Measurements from ENCODE around the gene ZNF487.

ZNF487 gene

GRCh38 chr10:43407148-43407575 is 29.7 kb upstream of the ZNF487 start:
- H3K27ac ChIP-seq (ENCODE audit: low read depth, low read length), result peak overlapping the region; percentile 95
- H4K20me1 ChIP-seq (ENCODE audit: control insufficient read depth, insufficient read depth, low read depth, low read length), result peaks cover 24% of the 10 kb centered on the region
- no peaks in the 10 kb centered on the region for H3K27me3 ChIP-seq (ENCODE audit: control insufficient read depth, low read length)
- peak overlapping the region; percentile 88 for H3K4me2 ChIP-seq (ENCODE audit: low read length)
- H3K79me2 ChIP-seq (ENCODE audit: control insufficient read depth, low read length), result peaks cover 81% of the 10 kb centered on the region
- H3K9me2 ChIP-seq (replicated peaks; ENCODE audit: control insufficient read depth, low read length), result no peaks in the 10 kb centered on the region
- H3K36me3 ChIP-seq (ENCODE audit: control insufficient read depth, low read length), result peaks cover 66% of the 10 kb centered on the region
- H3F3A ChIP-seq (ENCODE audit: control insufficient read depth, insufficient read depth), result peaks cover 50% of the 10 kb centered on the region
- TF ChIP-seq CTCF (IDR thresholded peaks at IDR 0.05; ENCODE audit: low read depth, low read length, poor library complexity, severe bottlenecking), result no peak
- TF ChIP-seq EZH2phosphoT487 (IDR thresholded peaks at IDR 0.05; ENCODE audit: borderline replicate concordance, low read length), result no peak
- peak overlapping the region; percentile 85 for H3K4me3 ChIP-seq (ENCODE audit: low read length)
- H3K4me1 ChIP-seq (ENCODE audit: control insufficient read depth, low read length), result peaks cover 45% of the 10 kb centered on the region
- H3K9me3 ChIP-seq (ENCODE audit: control insufficient read depth, insufficient read depth, low read length), result no peaks in the 10 kb centered on the region

GRCh38 chr10:43407576-43408330 is 29.2 kb upstream of the ZNF487 start:
- peaks cover 24% of the 10 kb centered on the region for H4K20me1 ChIP-seq (ENCODE audit: control insufficient read depth, insufficient read depth, low read depth, low read length)

GRCh38 chr10:43408331-43408709 is 28.6 kb upstream of the ZNF487 start:
- H3K27ac ChIP-seq (ENCODE audit: low read depth, low read length), result peak overlapping the region; percentile 95
- peaks cover 33% of the 10 kb centered on the region for H3K4me1 ChIP-seq (ENCODE audit: control insufficient read depth, low read length)
- TF ChIP-seq EZH2phosphoT487 (IDR thresholded peaks at IDR 0.05; ENCODE audit: borderline replicate concordance, low read length) (no peak), CTCF (IDR thresholded peaks at IDR 0.05; ENCODE audit: low read depth, low read length, poor library complexity, severe bottlenecking) (no peak)
- H3K27me3 ChIP-seq (ENCODE audit: control insufficient read depth, low read length), result no peaks in the 10 kb centered on the region
- peak overlapping the region; percentile 85 for H3K4me3 ChIP-seq (ENCODE audit: low read length)
- peak overlapping the region; percentile 88 for H3K4me2 ChIP-seq (ENCODE audit: low read length)
- peaks cover 21% of the 10 kb centered on the region for H4K20me1 ChIP-seq (ENCODE audit: control insufficient read depth, insufficient read depth, low read depth, low read length)
- no peaks in the 10 kb centered on the region for H3K9me3 ChIP-seq (ENCODE audit: control insufficient read depth, insufficient read depth, low read length)
- H3F3A ChIP-seq (ENCODE audit: control insufficient read depth, insufficient read depth), result peaks cover 39% of the 10 kb centered on the region
- peaks cover 54% of the 10 kb centered on the region for H3K36me3 ChIP-seq (ENCODE audit: control insufficient read depth, low read length)
- H3K79me2 ChIP-seq (ENCODE audit: control insufficient read depth, low read length), result peaks cover 69% of the 10 kb centered on the region
- H3K9me2 ChIP-seq (replicated peaks; ENCODE audit: control insufficient read depth, low read length), result no peaks in the 10 kb centered on the region

More at GRCh38 chr10:43407576-43408330, 29.2 kb upstream of the ZNF487 start:
- Histone ChIP-seq H3K9me3 (ENCODE audit: control insufficient read depth, insufficient read depth, low read length) (no peaks in the 10 kb centered on the region), H3F3A (ENCODE audit: control insufficient read depth, insufficient read depth) (peaks cover 44% of the 10 kb centered on the region), H3K27me3 (ENCODE audit: control insufficient read depth, low read length) (no peaks in the 10 kb centered on the region), H3K4me3 (ENCODE audit: low read length) (peak overlapping the region; percentile 85), H3K36me3 (ENCODE audit: control insufficient read depth, low read length) (peaks cover 60% of the 10 kb centered on the region), H3K27ac (ENCODE audit: low read depth, low read length) (peak overlapping the region; percentile 95), H3K79me2 (ENCODE audit: control insufficient read depth, low read length) (peaks cover 75% of the 10 kb centered on the region), H3K4me2 (ENCODE audit: low read length) (peak overlapping the region; percentile 88), H3K4me1 (ENCODE audit: control insufficient read depth, low read length) (peaks cover 39% of the 10 kb centered on the region), H3K9me2 (replicated peaks; ENCODE audit: control insufficient read depth, low read length) (no peaks in the 10 kb centered on the region)
- TF ChIP-seq EZH2phosphoT487 (IDR thresholded peaks at IDR 0.05; ENCODE audit: borderline replicate concordance, low read length) (no peak), CTCF (IDR thresholded peaks at IDR 0.05; ENCODE audit: low read depth, low read length, poor library complexity, severe bottlenecking) (peak; percentile 60)

All from DOHH2 (cell line).